BLaER1 (cell line): Measurements from ENCODE around the gene SLC38A3.

Experiments
- H3K27ac ChIP-seq: shearing (Covaris generic); formaldehyde crosslinking; 2 replicates; pipeline ENCODE4 v1.8.1; 2022
- H3K27me3 ChIP-seq: shearing (Covaris generic); formaldehyde crosslinking; 2 replicates; pipeline ENCODE4 v1.8.1; 2022
- H3K36me3 ChIP-seq: shearing (Covaris generic); formaldehyde crosslinking; 2 replicates; pipeline ENCODE4 v1.8.1; 2022
- H3K4me1 ChIP-seq: shearing (Covaris generic); formaldehyde crosslinking; 2 replicates; pipeline ENCODE4 v1.8.1; 2022
- H3K4me2 ChIP-seq: shearing (Covaris generic); formaldehyde crosslinking; 2 replicates; pipeline ENCODE4 v1.8.1; 2022
- H3K4me3 ChIP-seq: shearing (Covaris generic); formaldehyde crosslinking; 2 replicates; pipeline ENCODE4 v1.8.1; 2022
- H3K9ac ChIP-seq: shearing (Covaris generic); formaldehyde crosslinking; 2 replicates; pipeline ENCODE4 v1.8.1; 2022
- H3K9me3 ChIP-seq: shearing (Covaris generic); formaldehyde crosslinking; 2 replicates; pipeline ENCODE4 v1.8.1; 2022
- H4K20me1 ChIP-seq: shearing (Covaris generic); formaldehyde crosslinking; 2 replicates; pipeline ENCODE4 v1.8.1; 2022
- Cebpa-rat ChIP-seq: shearing (Covaris generic); IDR thresholded peaks from 2 replicates; pipeline ENCODE4 v1.8.1; 2022

Gene SLC38A3

GRCh38 chr3:50204804-50205412 is at the start of gene SLC38A3:
SLC38A3 (plus strand) TSS chr3:50205271; CDS start chr3:50214200, 8,929 bp downstream.
- peak within 1 kb of the TSS; percentile 99 for H3K4me2 ChIP-seq
- H3K27me3 ChIP-seq: peaks cover 71% of the 10 kb centered on the region
- peak within 1 kb of the TSS; percentile 66 for H3K4me3 ChIP-seq
- H3K4me1 ChIP-seq: peaks cover 25% of the 10 kb centered on the region
- no peak for TF ChIP-seq Cebpa-rat
- peaks cover 27% of the 10 kb centered on the region for H4K20me1 ChIP-seq
- no peaks in the 10 kb centered on the region for H3K36me3 ChIP-seq
- H3K9me3 ChIP-seq: no peaks in the 10 kb centered on the region
- H3K27ac ChIP-seq: no peak within 1 kb of the TSS
- H3K9ac ChIP-seq: peak within 1 kb of the TSS; percentile 55; the same call in 1 of the 2 replicates

- Histone ChIP-seq H3K4me3 (peak overlapping the region; percentile 79), H3K9me3 (no peaks in the 10 kb centered on the region), H3K27ac (peak overlapping the region; percentile 86), H4K20me1 (peaks cover 40% of the 10 kb centered on the region), H3K36me3 (peaks cover 17% of the 10 kb centered on the region), H3K4me1 (peaks cover 55% of the 10 kb centered on the region), H3K27me3 (peaks cover 11% of the 10 kb centered on the region), H3K4me2 (peak overlapping the region; percentile 98), H3K9ac (peak overlapping the region; percentile 85)
- TF ChIP-seq Cebpa-rat: no peak
Observed at GRCh38 chr3:50155491-50155878, 49.6 kb upstream of the SLC38A3 start.

- H3K36me3 ChIP-seq: peaks cover 21% of the 10 kb centered on the region
- H4K20me1 ChIP-seq: peaks cover 40% of the 10 kb centered on the region
- no peak for TF ChIP-seq Cebpa-rat
- no peaks in the 10 kb centered on the region for H3K9me3 ChIP-seq
- peak overlapping the region; percentile 86 for H3K27ac ChIP-seq
- H3K4me2 ChIP-seq: peak overlapping the region; percentile 98
- peak overlapping the region; percentile 79 for H3K4me3 ChIP-seq
- H3K27me3 ChIP-seq: peaks cover 11% of the 10 kb centered on the region
- peaks cover 59% of the 10 kb centered on the region for H3K4me1 ChIP-seq
- H3K9ac ChIP-seq: peak overlapping the region; percentile 85
Observed at GRCh38 chr3:50155891-50156290, 49.2 kb upstream of the SLC38A3 start.

GRCh38 chr3:50156549-50157493 is 48.2 kb upstream of the SLC38A3 start:
- Histone ChIP-seq H4K20me1 (peaks cover 40% of the 10 kb centered on the region), H3K27ac (peak overlapping the region; percentile 85), H3K4me2 (peak overlapping the region; percentile 98), H3K4me1 (peaks cover 68% of the 10 kb centered on the region), H3K27me3 (peaks cover 11% of the 10 kb centered on the region), H3K9me3 (no peaks in the 10 kb centered on the region), H3K36me3 (peaks cover 30% of the 10 kb centered on the region), H3K9ac (peak overlapping the region; percentile 85), H3K4me3 (peak overlapping the region; percentile 79)
- no peak for TF ChIP-seq Cebpa-rat

GRCh38 chr3:50157827-50158529 is 47.1 kb upstream of the SLC38A3 start:
- H3K4me1 ChIP-seq: peaks cover 80% of the 10 kb centered on the region
- H3K9ac ChIP-seq: peak overlapping the region; percentile 85
- peaks cover 11% of the 10 kb centered on the region for H3K27me3 ChIP-seq
- no peaks in the 10 kb centered on the region for H3K9me3 ChIP-seq
- TF ChIP-seq Cebpa-rat: no peak
- peak overlapping the region; percentile 79 for H3K4me3 ChIP-seq
- peak overlapping the region; percentile 98 for H3K4me2 ChIP-seq
- peaks cover 42% of the 10 kb centered on the region for H4K20me1 ChIP-seq
- H3K27ac ChIP-seq: peak overlapping the region; percentile 85
- H3K36me3 ChIP-seq: peaks cover 42% of the 10 kb centered on the region

GRCh38 chr3:50158530-50159146 is 46.4 kb upstream of the SLC38A3 start:
- Histone ChIP-seq H3K9me3 (no peaks in the 10 kb centered on the region), H3K36me3 (peaks cover 47% of the 10 kb centered on the region), H3K4me1 (peaks cover 86% of the 10 kb centered on the region), H3K27me3 (peaks cover 9% of the 10 kb centered on the region), H3K27ac (peak overlapping the region; percentile 85), H3K4me3 (no peak overlapping the region), H4K20me1 (peaks cover 48% of the 10 kb centered on the region), H3K9ac (peak overlapping the region; percentile 85; the same call in 1 of the 2 replicates), H3K4me2 (peak overlapping the region; percentile 98)
- TF ChIP-seq Cebpa-rat: no peak

- H3K9me3 ChIP-seq: no peaks in the 10 kb centered on the region
- H3K27me3 ChIP-seq: no peaks in the 10 kb centered on the region
- peak overlapping the region; percentile 53 for H3K27ac ChIP-seq
- H3K9ac ChIP-seq: no peak overlapping the region
- H3K4me3 ChIP-seq: no peak overlapping the region
- H3K4me2 ChIP-seq: peak overlapping the region; percentile 98
- peaks cover 57% of the 10 kb centered on the region for H3K36me3 ChIP-seq
- peaks cover 66% of the 10 kb centered on the region for H4K20me1 ChIP-seq
- TF ChIP-seq Cebpa-rat: no peak
- peaks cover 99% of the 10 kb centered on the region for H3K4me1 ChIP-seq
Observed at GRCh38 chr3:50160561-50160983, 44.5 kb upstream of the SLC38A3 start.

GRCh38 chr3:50161320-50161719 is 43.8 kb upstream of the SLC38A3 start:
- H4K20me1 ChIP-seq: peaks cover 60% of the 10 kb centered on the region
- H3K4me3 ChIP-seq: no peak overlapping the region
- peaks cover 57% of the 10 kb centered on the region for H3K36me3 ChIP-seq
- no peak for TF ChIP-seq Cebpa-rat
- H3K9ac ChIP-seq: 0 out of 2 replicates have a peak overlapping the region, but pooled peaks have one; percentile 27
- H3K27me3 ChIP-seq: no peaks in the 10 kb centered on the region
- peak overlapping the region; percentile 98 for H3K4me2 ChIP-seq
- no peaks in the 10 kb centered on the region for H3K9me3 ChIP-seq
- peak overlapping the region; percentile 53 for H3K27ac ChIP-seq
- peaks cover 100% of the 10 kb centered on the region for H3K4me1 ChIP-seq
